Measurements from ENCODE around the gene GJD3.
"Not testable (repeated sequence)": the region's sequence is repeated elsewhere in the genome, so short reads cannot be mapped to it uniquely, and the experiment has no call there.

Gene GJD3, protein sequence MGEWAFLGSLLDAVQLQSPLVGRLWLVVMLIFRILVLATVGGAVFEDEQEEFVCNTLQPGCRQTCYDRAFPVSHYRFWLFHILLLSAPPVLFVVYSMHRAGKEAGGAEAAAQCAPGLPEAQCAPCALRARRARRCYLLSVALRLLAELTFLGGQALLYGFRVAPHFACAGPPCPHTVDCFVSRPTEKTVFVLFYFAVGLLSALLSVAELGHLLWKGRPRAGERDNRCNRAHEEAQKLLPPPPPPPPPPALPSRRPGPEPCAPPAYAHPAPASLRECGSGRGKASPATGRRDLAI

GRCh38 chr17:40364121-40364861 lies at the start of gene GJD3:
GJD3 (minus strand) TSS chr17:40364737; CDS start chr17:40363815, 922 bp downstream.
- DNase-seq = no peak

DNA sequence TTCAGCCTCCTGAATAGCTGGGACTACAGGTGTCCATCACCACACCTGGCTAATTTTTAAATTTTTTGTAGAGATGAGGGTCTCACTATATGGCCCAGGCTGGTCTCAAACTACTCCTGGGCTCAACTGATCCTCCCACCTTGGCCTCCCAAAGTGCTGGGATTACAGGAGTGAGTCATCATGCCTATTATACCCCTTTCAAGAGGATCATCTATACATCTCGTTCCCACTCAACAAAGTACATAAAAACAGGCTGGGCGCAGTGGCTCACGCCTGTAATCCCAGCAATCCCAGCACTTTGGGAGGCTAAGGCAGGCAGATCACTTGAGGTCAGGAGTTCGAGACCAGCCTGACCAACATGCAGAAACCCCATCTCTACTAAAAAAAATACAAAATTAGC lies 49.8 kb upstream of the GJD3 start:
- DNase-seq = not testable (repeated sequence)

- no peak for DNase-seq
These were observed 48.3 kb upstream of the GJD3 start for GRCh38 chr17:40412880-40413279.

GRCh38 chr17:40411821-40412220 lies 47.3 kb upstream of the GJD3 start:
- DNase-seq = no peak

- DNase-seq = no peak
These were observed 45.5 kb upstream of the GJD3 start for GRCh38 chr17:40410082-40410481.

DNA sequence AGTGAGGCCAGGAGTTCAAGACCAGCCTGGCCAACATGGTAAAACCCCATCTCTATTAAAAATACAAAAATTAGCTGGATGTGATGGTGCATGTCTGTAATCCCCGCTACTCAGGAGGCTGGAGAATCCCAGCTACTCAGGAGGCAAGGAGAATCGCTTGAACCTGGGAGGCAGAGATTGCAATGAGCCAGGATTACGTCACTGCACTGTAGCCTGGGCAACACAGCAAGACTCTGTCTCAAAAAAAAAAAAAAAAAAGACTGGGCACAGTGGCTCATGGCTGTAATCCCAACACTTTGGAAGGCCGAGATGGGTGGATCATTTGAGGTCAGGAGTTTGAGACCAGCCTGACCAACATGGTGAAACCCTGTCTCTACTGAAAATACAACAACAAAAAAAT lies 45.0 kb upstream of the GJD3 start:
- not testable (repeated sequence) for DNase-seq

DNA sequence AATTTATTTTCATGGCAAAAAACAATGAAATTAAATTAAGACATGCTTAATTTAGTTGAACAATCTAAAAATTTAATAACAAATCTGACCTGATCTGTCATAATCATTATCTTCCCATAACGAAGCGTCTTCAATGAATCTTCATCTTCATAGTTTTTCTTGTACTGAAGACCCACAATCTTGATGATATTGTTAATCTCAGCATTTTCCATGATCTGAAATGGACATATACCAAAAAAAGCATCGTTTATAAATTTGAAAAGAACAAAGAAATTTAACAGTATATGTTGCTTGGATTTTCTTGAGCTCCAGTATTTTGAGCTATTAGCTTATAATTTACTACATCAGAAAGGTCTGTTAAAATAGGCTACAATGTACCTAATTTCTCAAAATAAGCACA lies 42.9 kb upstream of the GJD3 start:
- DNase-seq = no peak

- no peak for DNase-seq
These were observed 39.5 kb upstream of the GJD3 start for GRCh38 chr17:40404003-40404402.

DNA sequence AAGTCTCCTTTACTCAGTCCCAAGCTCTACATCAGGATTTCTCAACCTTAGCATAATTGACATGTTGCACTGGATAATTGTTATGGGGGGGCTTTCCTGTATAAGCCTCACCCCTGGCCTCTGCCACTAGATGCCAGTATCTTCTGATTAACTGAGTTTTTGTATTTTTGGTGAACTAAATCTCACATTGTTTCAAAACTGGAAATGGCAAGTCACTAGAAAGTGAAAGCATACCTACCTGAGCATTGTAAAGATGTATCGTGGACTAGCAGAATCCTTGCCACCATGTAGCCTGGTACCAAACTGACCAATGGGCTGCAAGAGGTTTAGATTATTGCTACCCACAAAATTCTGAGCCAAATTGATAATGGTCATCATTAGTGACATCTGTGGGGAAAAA lies 38.1 kb upstream of the GJD3 start:
- DNase-seq = no peak

GRCh38 chr17:40399185-40399584 lies 34.6 kb upstream of the GJD3 start:
- no peak for DNase-seq

GRCh38 chr17:40386555-40386954 lies 22.0 kb upstream of the GJD3 start:
- not testable (repeated sequence) for DNase-seq

GRCh38 chr17:40382251-40382650 lies 17.7 kb upstream of the GJD3 start:
- DNase-seq = no peak

- DNase-seq = no peak
These were observed 14.4 kb upstream of the GJD3 start for GRCh38 chr17:40378966-40379365.

DNA sequence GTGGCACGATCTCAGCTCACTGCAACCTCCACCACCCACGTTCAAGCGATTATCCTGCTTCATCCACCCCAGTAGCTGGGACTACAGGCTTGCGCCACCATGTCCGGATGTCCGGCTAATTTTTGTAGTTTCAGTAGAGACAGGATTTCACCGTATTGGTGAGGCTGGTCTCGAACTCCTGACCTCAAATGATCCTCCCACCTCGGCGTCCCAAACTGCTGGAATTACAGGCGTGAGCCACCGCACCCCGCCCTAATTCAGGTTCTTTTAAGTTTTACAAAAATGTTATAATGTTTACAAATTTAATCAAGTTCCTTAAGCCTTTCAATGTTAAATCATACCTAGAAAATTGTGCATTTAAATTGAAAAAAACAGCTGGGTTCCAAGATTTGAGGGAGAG lies 13.3 kb upstream of the GJD3 start:
- DNase-seq = no peak

DNA sequence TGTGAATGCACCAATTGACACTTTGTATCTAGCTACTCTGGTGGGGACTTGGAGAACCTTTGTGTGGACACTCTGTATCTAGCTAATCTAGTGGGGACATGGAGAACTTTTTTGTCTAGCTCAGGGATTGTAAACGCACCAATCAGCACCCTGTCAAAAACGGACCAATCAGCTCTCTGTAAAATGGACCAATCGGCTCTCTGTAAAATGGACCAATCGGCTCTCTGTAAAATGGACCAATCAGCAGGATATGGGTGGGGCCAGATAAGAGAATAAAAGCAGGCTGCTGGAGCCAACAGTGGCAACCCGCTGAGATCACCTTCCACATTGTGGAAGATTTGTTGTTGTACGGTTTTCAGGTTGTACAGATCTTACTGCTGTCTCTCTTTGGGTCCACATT lies 12.0 kb upstream of the GJD3 start:
- not testable (repeated sequence) for DNase-seq

DNA sequence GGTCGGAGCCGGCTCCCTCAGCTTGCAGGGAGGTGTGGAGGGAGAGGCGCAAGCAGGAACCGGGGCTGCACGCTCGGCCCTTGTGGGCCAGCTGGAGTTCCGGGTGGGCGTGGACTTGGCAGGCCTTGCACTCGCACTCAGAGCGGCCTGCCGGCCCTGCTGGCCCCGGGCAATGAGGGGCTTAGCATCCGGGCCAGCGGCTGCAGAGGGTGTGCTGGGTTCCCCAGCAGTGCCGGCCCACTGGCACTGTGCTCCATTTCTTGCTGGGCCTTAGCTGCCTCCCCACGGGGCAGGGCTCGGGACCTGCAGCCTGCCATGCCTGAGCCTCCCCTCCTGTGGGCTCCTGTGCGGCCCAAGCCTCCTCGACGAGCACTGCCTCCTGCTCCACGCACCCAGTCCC lies 11.2 kb upstream of the GJD3 start:
- not testable (repeated sequence) for DNase-seq

DNA sequence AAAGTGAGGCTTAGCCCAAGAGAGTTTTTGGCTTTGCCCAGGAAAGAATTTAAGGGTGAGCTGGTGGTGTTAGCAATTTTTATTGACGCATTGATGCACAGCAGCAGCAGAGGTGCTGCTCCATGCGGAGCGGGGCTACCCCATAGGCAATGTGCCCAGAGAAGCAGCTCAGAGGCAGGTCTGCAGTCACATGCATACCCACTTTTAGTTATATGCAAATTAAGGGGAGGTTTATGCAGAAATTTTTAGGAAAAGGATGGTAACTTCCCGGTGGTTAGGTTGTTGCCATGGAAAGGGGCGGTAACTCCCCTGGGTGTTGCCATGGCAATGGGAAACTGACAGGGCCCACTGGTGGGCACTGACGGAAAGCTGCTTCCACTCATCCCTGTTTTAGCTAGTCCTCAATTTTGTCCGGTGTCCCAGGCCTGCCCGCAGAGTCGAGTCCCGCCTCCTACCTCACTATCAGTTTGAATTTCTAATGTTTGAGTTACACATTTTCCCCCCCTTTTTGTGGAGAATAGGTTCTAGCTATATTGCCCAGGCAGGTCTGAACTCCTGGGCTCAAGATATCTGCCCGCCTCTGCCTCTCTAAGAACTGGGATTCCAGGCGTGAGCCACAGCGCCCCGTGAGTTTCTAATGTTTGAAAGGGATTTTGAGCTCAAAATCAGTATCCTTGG lies 10.4 kb upstream of the GJD3 start:
- DNase-seq = no peak

- DNase-seq = no peak
These were observed 9.5 kb upstream of the GJD3 start for GRCh38 chr17:40373999-40374398.

GRCh38 chr17:40373324-40373723 lies 8.8 kb upstream of the GJD3 start:
- no peak for DNase-seq

DNA sequence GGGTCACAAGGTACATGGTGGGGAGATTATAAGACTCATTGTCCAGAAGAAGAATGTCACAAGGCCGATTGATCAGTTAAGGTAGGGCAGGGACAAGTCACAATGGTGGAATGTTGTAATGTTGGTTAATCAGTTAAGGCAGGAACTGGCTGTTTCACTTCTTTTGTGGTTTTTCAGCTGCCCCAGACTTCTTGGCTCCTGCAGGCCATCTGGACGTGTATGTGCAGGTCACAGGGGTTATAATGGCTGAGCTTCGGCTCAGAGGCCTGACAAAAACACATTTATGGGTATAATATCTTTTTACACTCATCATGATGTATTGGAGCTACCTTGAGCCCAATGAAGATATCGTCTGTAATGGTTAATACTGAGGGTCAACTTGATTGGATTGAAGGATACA lies 8.1 kb upstream of the GJD3 start:
- not testable (repeated sequence) for DNase-seq

DNA sequence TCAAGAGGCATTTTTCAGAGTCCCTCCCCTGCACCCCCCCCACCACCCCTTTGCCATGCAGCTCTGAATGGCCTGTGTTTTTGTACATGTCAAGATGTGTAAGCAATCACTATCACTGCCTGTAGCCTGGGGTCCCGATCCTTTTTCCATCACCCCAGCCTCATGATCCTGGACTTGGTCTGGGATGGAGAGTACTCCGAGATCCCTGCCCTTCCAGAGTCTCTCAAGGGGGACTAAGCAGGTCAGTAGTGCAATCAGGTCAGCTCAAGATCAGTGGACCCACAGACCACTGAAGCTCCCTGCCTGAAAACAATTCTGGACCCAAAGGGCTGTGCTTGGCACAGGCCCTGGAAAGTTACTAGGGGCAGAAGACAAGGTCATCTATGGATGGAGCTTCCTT lies 7.5 kb upstream of the GJD3 start:
- DNase-seq = no peak

GRCh38 chr17:40371261-40371929 lies 6.9 kb upstream of the GJD3 start:
- DNase-seq = no peak

- DNase-seq = no peak
These were observed 5.4 kb upstream of the GJD3 start for GRCh38 chr17:40369923-40370322.

Measured in stimulated activated CD4-positive, alpha-beta T cell treated with anti-CD3 and anti-CD28 coated beads, Interleukin-4, amount 100 ng/mL, for 24 hours (primary cell).